Keratinocyte (primary cell): ENCODE measurements around the gene SFSWAP. TPM values are rescaled to one million over a fixed set of nuclear protein-coding genes. Genes with fewer than 3 reads are reported as not detected.

Experiments used
- DNase-seq: peaks from one replicate; pipeline ENCODE4 v3.0.0-alpha.2; 2011; ENCODE audit warnings: low read depth, missing footprints, low spot score
- FAIRE-seq: peaks from 2 replicates; lab custom pipeline; 2011; peaks lifted over from hg19 to GRCh38; lab: Jason Lieb, UNC
- H2AFZ ChIP-seq: 2 replicates; pipeline ENCODE4 v1.6.0; 2012; ENCODE audit warnings: low read length, control low read depth, inconsistent platforms; ENCODE audit not compliant: control insufficient read depth
- H3K27ac ChIP-seq: 2 replicates; pipeline ENCODE4 v1.5.1; 2011; ENCODE audit warnings: low read length; ENCODE audit not compliant: control insufficient read depth, insufficient read depth
- H3K27me3 ChIP-seq: 3 replicates; pipeline ENCODE4 v1.6.0; 2011; ENCODE audit warnings: low read length; ENCODE audit not compliant: control insufficient read depth, insufficient read depth; ENCODE audit errors: extremely low read depth
- H3K36me3 ChIP-seq, 2 experiments: 2 replicates in 1 of 2; 3 replicates in 1 of 2; pipeline ENCODE4 v1.5.1; 2011; ENCODE audit warnings: low read length in 2 of 2, mild to moderate bottlenecking in 1 of 2; ENCODE audit not compliant: control insufficient read depth in 2 of 2, insufficient read depth in 2 of 2; ENCODE audit errors: extremely low read depth in 1 of 2
- H3K4me1 ChIP-seq: 3 replicates; pipeline ENCODE4 v1.5.1; 2011; ENCODE audit warnings: low read length; ENCODE audit not compliant: control insufficient read depth, insufficient read depth; ENCODE audit errors: extremely low read depth
- H3K4me2 ChIP-seq: 3 replicates; pipeline ENCODE4 v1.6.0; 2011; ENCODE audit warnings: low read depth, low read length; ENCODE audit not compliant: control insufficient read depth, insufficient read depth; ENCODE audit errors: extremely low read depth
- H3K4me3 ChIP-seq, 3 experiments: fragments of 200-600 bp in 1 of 3; sonication (generic) in 1 of 3; 2 replicates in 2 of 3; 3 replicates in 1 of 3; pipeline ENCODE4 v1.5.1; 2011 to 2016; ENCODE audit warnings: low read length in 3 of 3, mild to moderate bottlenecking in 3 of 3, control low read depth in 2 of 3, inconsistent platforms in 1 of 3, low read depth in 1 of 3, mixed read lengths in 1 of 3, mixed run types in 1 of 3, moderate library complexity in 1 of 3; ENCODE audit not compliant: control insufficient read depth in 2 of 3, insufficient read depth in 2 of 3; ENCODE audit errors: extremely low read depth in 1 of 3
- H3K79me2 ChIP-seq: 2 replicates; pipeline ENCODE4 v1.6.0; 2012; ENCODE audit warnings: low read length; ENCODE audit not compliant: control insufficient read depth, insufficient read depth
- H3K9ac ChIP-seq: 3 replicates; pipeline ENCODE4 v1.6.0; 2011; ENCODE audit warnings: low read length; ENCODE audit not compliant: control insufficient read depth, insufficient read depth; ENCODE audit errors: extremely low read depth
- H3K9me1 ChIP-seq: 3 replicates; pipeline ENCODE4 v1.6.0; 2011; ENCODE audit warnings: low read length; ENCODE audit not compliant: control insufficient read depth, insufficient read depth; ENCODE audit errors: extremely low read depth
- H3K9me3 ChIP-seq: 2 replicates; pipeline ENCODE4 v1.5.1; 2012; ENCODE audit warnings: low read depth, low read length; ENCODE audit not compliant: control insufficient read depth
- H4K20me1 ChIP-seq: 3 replicates; pipeline ENCODE4 v1.6.0; 2011; ENCODE audit warnings: low read length; ENCODE audit not compliant: control insufficient read depth, insufficient read depth; ENCODE audit errors: extremely low read depth
- CTCF ChIP-seq, 3 experiments: IDR thresholded peaks in 1 of 3; conservative IDR thresholded peaks in 1 of 3; optimal IDR thresholded peaks in 1 of 3; 2 replicates in 2 of 3; 3 replicates in 1 of 3; pipeline versions ENCODE3 to v1.5.1; 2011; ENCODE audit warnings: low read length in 3 of 3, mild to moderate bottlenecking in 3 of 3, moderate library complexity in 2 of 3, control low read depth in 1 of 3, inconsistent platforms in 1 of 3; ENCODE audit not compliant: insufficient read depth in 2 of 3; ENCODE audit errors: extremely low read depth in 1 of 3
- EZH2 ChIP-seq: IDR thresholded peaks from one replicate; pipeline ENCODE4 v1.6.1; 2012; ENCODE audit warnings: inconsistent platforms, mild to moderate bottlenecking, low read length, moderate library complexity
- dilution Hi-C: fragments of 300-500 bp; cut with MboI; formaldehyde crosslinking; loops from one replicate; pipeline ENCODE4 v1.7.0; 2020; ENCODE audit warnings: low sequenced_read_pairs; ENCODE audit not compliant: extremely low pct_ligation_motif_present
- polyA plus RNA-seq, 5 experiments: library from polyadenylated mRNA; depleted of rRNA in 3 of 5; stranded (reverse) in 3 of 5; stranded (forward) in 1 of 5; unstranded in 1 of 5; fragments of >200 nt; gene quantifications; 1 replicate in 1 of 5; 2 replicates in 3 of 5; 3 replicates in 1 of 5; pipeline versions ENCODE4 v1.2.1 to v1.2.3, GENCODE V29; 2011 to 2012; ENCODE audit warnings: missing spikeins in 2 of 5, low read depth in 1 of 5, low replicate concordance in 1 of 5

Gene SFSWAP
- polyA plus RNA-seq, 1 donor (not counting 4 experiments of a cell fraction or from before 2014, with no cell fraction given) = 13.1 TPM

GRCh38 chr12:131818821-131819585 is 108.1 kb downstream of the SFSWAP start:
- no peaks in the 10 kb centered on the region for H3K4me1 ChIP-seq
- dilution Hi-C loops = no loop called here

GRCh38 chr12:131824450-131824849 is 113.6 kb downstream of the SFSWAP start:
- H3K27me3 ChIP-seq = peaks cover 22% of the 10 kb centered on the region

More at GRCh38 chr12:131818821-131819585, 108.1 kb downstream of the SFSWAP start:
- Histone ChIP-seq H3K9ac (no peak overlapping the region), H2AFZ (no peak overlapping the region), H3K9me1 (no peaks in the 10 kb centered on the region), H3K36me3 (no peaks in the 10 kb centered on the region), H3K9me3 (no peaks in the 10 kb centered on the region), H4K20me1 (no peaks in the 10 kb centered on the region), H3K27me3 (no peaks in the 10 kb centered on the region), H3K4me3 (no peak overlapping the region), H3K27ac (no peak overlapping the region), H3K79me2 (no peaks in the 10 kb centered on the region), H3K4me2 (no peak overlapping the region)
- no peak for FAIRE-seq
- DNase-seq = no peak
- TF ChIP-seq EZH2 = no peak
- TF ChIP-seq CTCF (optimal IDR thresholded peaks at IDR 0.05 in 1 of 3, IDR thresholded peaks at IDR 0.05 in 1 of 3, conservative IDR thresholded peaks at IDR 0.05 in 1 of 3; ENCODE audit: extremely low read depth in 1 of 3, insufficient read depth in 2 of 3, low read length in 3 of 3) = no peak

More at GRCh38 chr12:131824450-131824849, 113.6 kb downstream of the SFSWAP start:
- Histone ChIP-seq H3K4me3 (no peak overlapping the region), H2AFZ (no peak overlapping the region), H3K9me3 (no peaks in the 10 kb centered on the region), H4K20me1 (no peaks in the 10 kb centered on the region), H3K9me1 (no peaks in the 10 kb centered on the region), H3K79me2 (no peaks in the 10 kb centered on the region), H3K36me3 (no peaks in the 10 kb centered on the region), H3K27ac (no peak overlapping the region), H3K9ac (no peak overlapping the region), H3K4me1 (no peaks in the 10 kb centered on the region), H3K4me2 (no peak overlapping the region)
- FAIRE-seq = no peak
- no peak for DNase-seq
- no peak for TF ChIP-seq CTCF (optimal IDR thresholded peaks at IDR 0.05 in 1 of 3, IDR thresholded peaks at IDR 0.05 in 1 of 3, conservative IDR thresholded peaks at IDR 0.05 in 1 of 3; ENCODE audit: extremely low read depth in 1 of 3, insufficient read depth in 2 of 3, low read length in 3 of 3)
- no peak for TF ChIP-seq EZH2
- dilution Hi-C loops = no loop called here
